ENCODE data around the gene BYSL. TPM values are rescaled to one million over a fixed set of nuclear protein-coding genes. Genes with fewer than 3 reads are reported as not detected.

The BYSL gene
- total and polyA plus RNA-seq, 10 of the 15 experiments (the other 5 are each of a cell fraction or from before 2014, with no cell fraction given): 12.6 to 51.1 (median 33.0) TPM

- Histone ChIP-seq H3K4me1 (ENCODE audit: control insufficient read depth, insufficient read depth, low read length) (no peaks in the 10 kb centered on the region), H3K27me3 (replicated peaks in 1 of 2; ENCODE audit: control insufficient read depth in 2 of 2, insufficient read depth in 2 of 2, low read length in 1 of 2) (no peaks in the 10 kb centered on the region), H3K4me3 (no peak overlapping the region), H4K20me1 (ENCODE audit: control insufficient read depth, insufficient read depth) (no peaks in the 10 kb centered on the region), H3K9ac (ENCODE audit: control insufficient read depth, insufficient read depth, low read length) (no peak overlapping the region), H3K79me2 (ENCODE audit: control insufficient read depth, insufficient read depth, low read length) (no peaks in the 10 kb centered on the region), H3K36me3 (ENCODE audit: control insufficient read depth in 2 of 2, insufficient read depth in 2 of 2, low read length in 1 of 2) (no peaks in the 10 kb centered on the region), H3K27ac (ENCODE audit: control insufficient read depth, insufficient read depth) (no peak overlapping the region), H3K4me2 (ENCODE audit: control insufficient read depth, insufficient read depth) (no peak overlapping the region), H2AFZ (ENCODE audit: control insufficient read depth, low read depth, low read length) (no peak overlapping the region), H3K9me3 (replicated peaks; ENCODE audit: control insufficient read depth, insufficient read depth, low read length) (no peaks in the 10 kb centered on the region)
- no peak for ATAC-seq
- intact Hi-C loops (cut with micrococcal nuclease; ENCODE audit: unreplicated experiment): no loop called here
- CTCF ChIA-PET: interaction anchor here (0.7 kb wide), 1 partner anchor 57 kb away, joined by 3 read pairs; no protein-coding TSS in a partner anchor
- SMC1A ChIA-PET (ENCODE audit: uncharacterized antibody, unreplicated experiment): interaction anchor here (0.9 kb wide), 1 partner anchor 24 kb away, joined by 3 read pairs; no protein-coding TSS in a partner anchor
- RAD21 ChIA-PET (ENCODE audit: unreplicated experiment): interaction anchor here (1.1 kb wide), 1 partner anchor 233 kb away, joined by 3 read pairs; no protein-coding TSS in a partner anchor
- POLR2A ChIA-PET: interaction anchor here (0.6 to 0.7 kb wide), 2 partner anchors 16 to 297 kb away, joined by 3 read pairs; no protein-coding TSS in a partner anchor
- no peak for FAIRE-seq
- in situ Hi-C loops (cut with MboI): no loop called here
- no TSS peak for BruUV-seq (replicated peaks)
- 20% methylated on average over 2 of the region's 2 CpGs for whole genome bisulfite sequencing (ENCODE audit: insufficient coverage, insufficient replicate concordance, low lambda C conversion rate, missing lambda C conversion rate)
- DNase-seq (ENCODE audit: low read depth, low spot score): no peak
- no peak for TF ChIP-seq SREBF1 (IDR thresholded peaks at IDR 0.05; ENCODE audit: low read length)
- TF ChIP-seq CBX5 (IDR thresholded peaks at IDR 0.05; ENCODE audit: low read depth): no peak
- TF ChIP-seq ZBTB11 (CRISPR knock-in tag; IDR thresholded peaks at IDR 0.05): no peak
- no peak for TF ChIP-seq CTCF (IDR thresholded peaks at IDR 0.05 in 2 of 3, conservative IDR thresholded peaks at IDR 0.05 in 1 of 3; ENCODE audit: control insufficient read depth in 2 of 3, extremely low read depth in 1 of 3, insufficient read depth in 1 of 3, low read depth in 3 of 3, low read length in 3 of 3)
- no peak for TF ChIP-seq STAT1 (conservative IDR thresholded peaks at IDR 0.05)
- TF ChIP-seq, protein P1, sequence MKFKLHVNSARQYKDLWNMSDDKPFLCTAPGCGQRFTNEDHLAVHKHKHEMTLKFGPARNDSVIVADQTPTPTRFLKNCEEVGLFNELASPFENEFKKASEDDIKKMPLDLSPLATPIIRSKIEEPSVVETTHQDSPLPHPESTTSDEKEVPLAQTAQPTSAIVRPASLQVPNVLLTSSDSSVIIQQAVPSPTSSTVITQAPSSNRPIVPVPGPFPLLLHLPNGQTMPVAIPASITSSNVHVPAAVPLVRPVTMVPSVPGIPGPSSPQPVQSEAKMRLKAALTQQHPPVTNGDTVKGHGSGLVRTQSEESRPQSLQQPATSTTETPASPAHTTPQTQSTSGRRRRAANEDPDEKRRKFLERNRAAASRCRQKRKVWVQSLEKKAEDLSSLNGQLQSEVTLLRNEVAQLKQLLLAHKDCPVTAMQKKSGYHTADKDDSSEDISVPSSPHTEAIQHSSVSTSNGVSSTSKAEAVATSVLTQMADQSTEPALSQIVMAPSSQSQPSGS (IDR thresholded peaks at IDR 0.05; ENCODE audit: low read length): no peak
- TF ChIP-seq NFYB (IDR thresholded peaks at IDR 0.05; ENCODE audit: insufficient read depth, low read depth, low read length): no peak
- TF ChIP-seq, protein P2, sequence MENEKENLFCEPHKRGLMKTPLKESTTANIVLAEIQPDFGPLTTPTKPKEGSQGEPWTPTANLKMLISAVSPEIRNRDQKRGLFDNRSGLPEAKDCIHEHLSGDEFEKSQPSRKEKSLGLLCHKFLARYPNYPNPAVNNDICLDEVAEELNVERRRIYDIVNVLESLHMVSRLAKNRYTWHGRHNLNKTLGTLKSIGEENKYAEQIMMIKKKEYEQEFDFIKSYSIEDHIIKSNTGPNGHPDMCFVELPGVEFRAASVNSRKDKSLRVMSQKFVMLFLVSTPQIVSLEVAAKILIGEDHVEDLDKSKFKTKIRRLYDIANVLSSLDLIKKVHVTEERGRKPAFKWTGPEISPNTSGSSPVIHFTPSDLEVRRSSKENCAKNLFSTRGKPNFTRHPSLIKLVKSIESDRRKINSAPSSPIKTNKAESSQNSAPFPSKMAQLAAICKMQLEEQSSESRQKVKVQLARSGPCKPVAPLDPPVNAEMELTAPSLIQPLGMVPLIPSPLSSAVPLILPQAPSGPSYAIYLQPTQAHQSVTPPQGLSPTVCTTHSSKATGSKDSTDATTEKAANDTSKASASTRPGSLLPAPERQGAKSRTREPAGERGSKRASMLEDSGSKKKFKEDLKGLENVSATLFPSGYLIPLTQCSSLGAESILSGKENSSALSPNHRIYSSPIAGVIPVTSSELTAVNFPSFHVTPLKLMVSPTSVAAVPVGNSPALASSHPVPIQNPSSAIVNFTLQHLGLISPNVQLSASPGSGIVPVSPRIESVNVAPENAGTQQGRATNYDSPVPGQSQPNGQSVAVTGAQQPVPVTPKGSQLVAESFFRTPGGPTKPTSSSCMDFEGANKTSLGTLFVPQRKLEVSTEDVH (IDR thresholded peaks at IDR 0.05; ENCODE audit: low read depth, partially characterized antibody): no peak
- no peak for TF ChIP-seq PBX3 (IDR thresholded peaks at IDR 0.05; ENCODE audit: insufficient replicate concordance, low read depth, low read length)
- TF ChIP-seq LARP7 (IDR thresholded peaks at IDR 0.05): no peak
- no peak for TF ChIP-seq PML (IDR thresholded peaks at IDR 0.05; ENCODE audit: low read length)
- no peak for TF ChIP-seq PAX5 (IDR thresholded peaks at IDR 0.05; ENCODE audit: borderline replicate concordance, low read depth, low read length)
- TF ChIP-seq KDM1A (IDR thresholded peaks at IDR 0.05; ENCODE audit: borderline replicate concordance): no peak
- no peak for TF ChIP-seq STAT3 (IDR thresholded peaks at IDR 0.05; ENCODE audit: low read depth, low read length)
These were observed 49.6 kb upstream of the BYSL start for GRCh38 chr6:41871691-41872090.

Measured in GM12878 (cell line).